Epithelial cell of proximal tubule (primary cell): ENCODE measurements around the gene PDZD4. TPM values are rescaled to one million over a fixed set of nuclear protein-coding genes. Genes with fewer than 3 reads are reported as not detected.

Source experiments
- DNase-seq: peaks from one replicate; pipeline ENCODE4 v3.0.0-alpha.2; 2011; ENCODE audit warnings: low read depth
- H3K4me3 ChIP-seq: 2 replicates; pipeline ENCODE4 v1.5.1; 2011; ENCODE audit warnings: low read depth, mild to moderate bottlenecking, low read length
- total RNA-seq: library from RNA; depleted of rRNA; stranded (reverse); fragments of >200 nt; gene quantifications from 2 replicates; pipeline ENCODE4 v1.2.3, GENCODE V29; 2015
- TF ChIP-seq, protein P1 (sequence below): conservative IDR thresholded peaks from 2 replicates; pipeline ENCODE4 v1.5.1; 2012; ENCODE audit warnings: low read depth, mild to moderate bottlenecking, low read length

Gene PDZD4
- total RNA-seq, 1 donor from 2014 or later: 0.17 TPM

DNA sequence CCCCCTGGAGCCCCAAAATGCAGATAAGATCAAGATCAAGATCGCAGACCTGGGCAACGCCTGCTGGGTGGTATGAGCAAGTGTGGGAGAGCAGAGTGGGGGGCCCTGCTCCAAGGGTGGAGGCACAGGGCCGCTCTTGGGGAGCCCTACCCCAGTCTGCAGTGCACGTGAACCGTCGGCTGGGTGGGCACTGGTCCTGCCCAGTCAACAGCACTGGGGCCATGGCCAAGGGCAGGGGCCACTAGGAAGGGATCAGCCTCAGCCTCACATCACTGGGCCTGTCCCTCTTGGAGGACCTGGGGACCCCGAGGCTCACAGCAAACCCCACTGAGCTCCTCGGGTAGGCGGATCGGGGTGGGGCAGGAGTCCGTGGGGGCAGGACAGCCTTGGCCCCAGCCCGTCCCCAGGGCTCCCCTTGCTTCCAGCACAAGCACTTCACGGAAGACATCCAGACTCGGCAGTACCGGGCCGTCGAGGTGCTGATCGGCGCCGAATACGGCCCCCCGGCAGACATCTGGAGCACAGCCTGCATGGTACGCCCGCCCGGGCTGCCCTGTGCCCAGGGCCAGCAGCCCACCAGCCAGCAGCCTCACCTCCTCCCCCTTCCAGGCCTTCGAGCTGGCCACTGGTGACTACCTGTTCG is 45.9 kb downstream of the PDZD4 start:
- DNase-seq: no peak

DNA sequence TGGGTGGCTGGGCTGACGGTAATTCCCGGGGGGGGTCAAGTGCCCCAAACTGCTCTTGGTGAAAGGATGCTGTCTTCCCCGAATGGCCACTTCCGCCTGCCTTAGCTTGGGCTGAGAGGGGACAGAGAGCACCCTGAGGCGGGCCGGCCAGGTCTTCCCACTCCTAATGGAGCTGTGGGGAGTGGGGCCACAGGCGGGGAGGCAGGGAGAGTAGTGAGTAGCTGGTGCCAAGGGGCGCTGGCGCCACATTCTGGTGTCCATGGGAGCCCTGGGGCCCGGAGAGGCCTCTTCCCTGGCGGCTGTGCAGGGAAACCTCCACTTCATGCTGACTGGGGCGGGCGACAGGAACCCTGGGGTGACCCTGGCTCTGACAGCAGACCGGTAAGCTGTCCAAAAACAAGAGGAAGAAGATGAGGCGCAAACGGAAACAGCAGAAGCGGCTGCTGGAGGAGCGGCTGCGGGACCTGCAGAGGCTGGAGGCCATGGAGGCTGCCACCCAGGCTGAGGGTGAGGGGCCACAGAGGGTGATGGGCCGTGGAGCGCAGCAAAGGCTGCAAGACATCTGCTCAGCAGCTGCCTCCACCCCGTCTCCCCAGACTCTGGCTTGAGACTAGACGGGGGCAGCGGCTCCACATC is 46.8 kb downstream of the PDZD4 start:
- DNase-seq: no peak
- TF ChIP-seq, protein P1, sequence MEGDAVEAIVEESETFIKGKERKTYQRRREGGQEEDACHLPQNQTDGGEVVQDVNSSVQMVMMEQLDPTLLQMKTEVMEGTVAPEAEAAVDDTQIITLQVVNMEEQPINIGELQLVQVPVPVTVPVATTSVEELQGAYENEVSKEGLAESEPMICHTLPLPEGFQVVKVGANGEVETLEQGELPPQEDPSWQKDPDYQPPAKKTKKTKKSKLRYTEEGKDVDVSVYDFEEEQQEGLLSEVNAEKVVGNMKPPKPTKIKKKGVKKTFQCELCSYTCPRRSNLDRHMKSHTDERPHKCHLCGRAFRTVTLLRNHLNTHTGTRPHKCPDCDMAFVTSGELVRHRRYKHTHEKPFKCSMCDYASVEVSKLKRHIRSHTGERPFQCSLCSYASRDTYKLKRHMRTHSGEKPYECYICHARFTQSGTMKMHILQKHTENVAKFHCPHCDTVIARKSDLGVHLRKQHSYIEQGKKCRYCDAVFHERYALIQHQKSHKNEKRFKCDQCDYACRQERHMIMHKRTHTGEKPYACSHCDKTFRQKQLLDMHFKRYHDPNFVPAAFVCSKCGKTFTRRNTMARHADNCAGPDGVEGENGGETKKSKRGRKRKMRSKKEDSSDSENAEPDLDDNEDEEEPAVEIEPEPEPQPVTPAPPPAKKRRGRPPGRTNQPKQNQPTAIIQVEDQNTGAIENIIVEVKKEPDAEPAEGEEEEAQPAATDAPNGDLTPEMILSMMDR: no peak
- no peak overlapping the region for H3K4me3 ChIP-seq

More for the DNA sequence above, 45.9 kb downstream of the PDZD4 start:
- TF ChIP-seq, protein P1: no peak
- H3K4me3 ChIP-seq: no peak overlapping the region

DNA sequence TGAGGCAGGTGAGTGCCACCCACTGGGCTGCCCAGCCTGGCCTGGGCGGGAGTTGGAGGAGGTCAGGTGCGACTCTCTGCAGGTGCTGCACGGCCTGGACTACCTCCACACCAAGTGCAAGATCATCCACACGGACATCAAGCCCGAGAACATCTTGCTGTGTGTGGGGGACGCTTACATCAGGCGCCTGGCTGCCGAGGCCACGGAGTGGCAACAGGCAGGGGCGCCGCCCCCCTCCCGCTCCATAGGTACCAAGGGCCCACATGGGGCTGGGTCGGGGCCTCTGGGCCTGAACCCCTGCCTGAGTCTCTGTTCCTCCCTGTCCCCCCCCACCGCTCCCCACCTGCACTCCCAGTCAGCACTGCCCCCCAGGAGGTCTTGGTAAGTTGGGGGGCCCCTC is 47.5 kb downstream of the PDZD4 start:
- TF ChIP-seq, protein P1: no peak
- DNase-seq: no peak
- no peak overlapping the region for H3K4me3 ChIP-seq

DNA sequence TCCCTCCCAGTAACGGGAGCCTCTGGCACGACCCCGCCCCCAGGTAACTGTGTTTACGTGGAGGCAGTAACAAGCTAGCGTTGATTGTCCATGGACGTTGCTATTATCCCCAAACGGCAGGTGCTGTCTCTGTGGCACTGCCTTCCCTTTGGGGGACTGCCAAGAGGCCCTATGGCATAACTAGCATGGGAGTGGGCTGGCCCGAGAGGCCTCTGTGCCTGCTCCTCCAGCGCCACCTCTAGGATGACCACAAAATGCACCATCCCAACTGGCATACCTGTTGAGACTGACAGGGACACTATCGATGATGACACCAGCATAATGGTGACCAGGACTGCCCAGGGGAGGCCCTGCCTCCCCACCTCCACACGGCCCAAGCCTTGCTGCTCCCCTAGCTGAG is 48.0 kb downstream of the PDZD4 start:
- no peak for DNase-seq
- TF ChIP-seq, protein P1: no peak

DNA sequence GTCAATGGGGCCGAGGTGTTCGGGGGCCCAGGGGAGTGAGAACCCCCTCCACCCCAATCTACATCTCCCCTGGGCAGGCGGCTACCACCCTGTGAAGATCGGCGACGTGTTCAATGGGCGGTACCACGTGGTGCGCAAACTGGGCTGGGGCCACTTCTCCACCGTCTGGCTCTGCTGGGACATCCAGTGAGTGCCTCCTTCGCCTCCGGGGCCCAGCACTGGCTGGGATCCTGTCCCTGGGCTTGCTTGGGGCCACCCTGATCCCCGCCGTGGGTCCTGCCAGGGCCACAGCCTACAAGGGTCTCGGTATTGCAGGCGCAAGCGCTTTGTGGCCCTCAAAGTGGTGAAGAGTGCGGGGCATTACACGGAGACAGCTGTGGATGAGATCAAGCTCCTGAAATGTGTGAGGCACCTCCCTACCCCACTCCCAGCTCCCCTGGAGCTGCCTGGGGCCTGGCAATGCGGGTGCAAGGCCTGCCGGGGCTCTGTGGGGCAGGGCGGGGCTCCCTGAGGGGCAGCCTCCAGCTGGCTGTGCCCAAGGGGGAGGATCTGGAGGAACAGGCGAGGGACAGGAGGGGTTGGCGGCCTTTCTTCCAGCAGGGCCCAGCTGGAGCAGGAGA is 48.8 kb downstream of the PDZD4 start:
- DNase-seq: no peak
- TF ChIP-seq, protein P1: no peak
- H3K4me3 ChIP-seq: no peak overlapping the region

More for the DNA sequence above, 48.0 kb downstream of the PDZD4 start:
- no peak overlapping the region for H3K4me3 ChIP-seq

DNA sequence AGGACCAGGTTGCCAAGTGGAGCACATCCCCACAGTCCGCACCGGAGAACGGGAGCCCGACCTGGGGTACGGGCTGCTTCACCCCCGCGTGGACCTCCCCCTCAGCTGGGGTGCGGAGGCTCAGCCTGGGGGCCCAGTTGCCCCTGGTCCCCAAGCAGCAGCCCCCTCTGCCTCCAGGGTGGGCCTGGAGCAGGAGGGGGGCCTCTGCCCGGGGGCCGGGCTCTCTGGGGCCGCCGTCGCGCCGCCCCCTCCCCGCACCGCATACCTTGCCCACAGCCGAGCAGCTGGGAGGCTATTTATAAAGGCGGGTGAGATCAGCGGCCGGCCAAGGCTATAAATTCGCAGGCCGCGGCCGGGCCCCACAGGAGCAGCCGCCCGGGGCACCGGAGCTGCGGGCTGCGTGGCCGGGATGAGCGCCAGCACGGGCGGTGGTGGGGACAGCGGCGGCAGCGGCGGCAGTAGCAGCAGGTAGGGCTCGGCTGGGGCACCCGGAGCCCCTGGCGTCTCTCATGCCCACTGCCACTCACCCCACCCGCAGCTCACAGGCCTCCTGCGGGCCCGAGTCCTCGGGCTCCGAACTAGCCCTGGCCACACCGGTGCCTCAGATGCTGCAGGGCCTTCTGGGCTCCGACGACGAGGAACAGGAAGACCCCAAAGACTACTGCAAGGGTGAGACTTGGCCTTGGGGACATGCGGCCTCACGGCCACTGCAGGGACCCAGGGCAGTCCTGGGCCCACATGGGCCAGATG is 49.5 kb downstream of the PDZD4 start, which contains the start of gene SRPK3:
Gene SRPK3, plus strand, starts transcription at position 364 of the 750 bp plus-strand sequence. Its CDS starts 46 bp downstream, at position 410.
- no peak within 1 kb of the TSS for H3K4me3 ChIP-seq
- TF ChIP-seq, protein P1: no peak
- no peak for DNase-seq
